Hematopoietic multipotent progenitor cell treated with erythropoietin and hydrocortisone succinate and interleukin-3 and kit ligand, for 15 days (in vitro differentiated cells): Measurements from ENCODE around the gene FARS2.
"Not testable (repeated sequence)": the region's sequence is repeated elsewhere in the genome, so short reads cannot be mapped to it uniquely, and the experiment has no call there.

Source experiments
- DNase-seq: peaks from one replicate; pipeline ENCODE4 v3.0.0-alpha.2; 2015; ENCODE audit warnings: low spot score

Gene FARS2

DNA sequence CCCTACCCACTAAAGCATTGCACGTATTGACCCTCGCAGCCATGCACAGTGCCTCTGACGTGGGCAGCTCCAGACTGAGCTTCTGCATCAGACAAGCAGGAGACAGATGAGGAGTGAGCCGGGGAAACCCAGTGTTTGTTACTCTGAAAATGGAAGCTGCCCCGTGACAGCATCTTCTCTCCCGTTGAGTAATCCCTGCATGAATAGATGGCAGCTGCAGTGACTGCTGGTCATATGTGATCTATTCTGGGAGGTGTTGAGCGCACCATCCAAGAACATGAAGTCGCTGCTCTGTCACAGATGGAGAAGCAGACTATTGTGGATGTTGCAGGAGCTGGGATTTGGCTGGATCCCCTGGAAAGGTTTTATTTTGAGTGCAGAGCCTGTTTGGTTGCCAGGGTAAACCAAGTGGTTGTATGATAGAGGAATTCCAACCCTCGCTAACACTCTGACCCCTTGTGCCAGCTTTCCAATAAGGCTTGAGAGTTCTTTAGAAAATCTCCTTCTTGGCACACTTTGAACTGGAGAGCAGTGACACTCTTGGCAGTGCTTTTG lies 503.2 kb downstream of the FARS2 start:
- DNase-seq: no peak

DNA sequence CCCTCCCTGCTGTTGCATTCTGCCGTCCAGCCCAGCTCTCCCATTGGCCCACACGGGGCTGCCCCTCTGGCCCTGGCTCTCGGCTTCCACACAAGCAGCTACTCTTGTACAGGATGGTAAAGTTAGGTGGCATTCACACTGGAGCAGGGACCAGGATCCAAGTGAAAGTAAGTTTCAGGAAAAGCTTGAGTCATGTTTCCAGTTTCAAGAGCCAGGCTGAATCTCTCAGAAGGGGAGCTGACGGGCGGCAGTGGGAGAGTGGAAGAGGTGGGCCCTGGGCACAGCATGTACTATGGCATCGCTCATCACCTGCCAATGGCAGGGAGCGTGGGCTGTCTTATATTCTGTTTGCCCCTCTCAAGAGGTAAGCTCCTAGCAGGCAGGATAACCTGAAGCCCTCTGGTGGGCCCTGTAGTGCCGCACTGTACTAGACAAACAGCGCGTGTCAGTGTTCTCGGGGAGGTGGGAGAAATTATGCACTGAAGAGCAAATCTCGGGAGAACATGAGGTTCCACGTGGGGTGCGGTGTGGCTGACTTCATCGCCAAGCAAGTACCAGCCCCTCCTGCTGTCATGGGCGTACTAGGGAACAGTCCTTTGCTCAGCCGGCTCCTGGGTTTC lies 503.9 kb downstream of the FARS2 start:
- no peak for DNase-seq

GRCh38 chr6:5766260-5766659 lies 504.9 kb downstream of the FARS2 start:
- no peak for DNase-seq

GRCh38 chr6:5767471-5767870 lies 506.2 kb downstream of the FARS2 start:
- DNase-seq: no peak

DNA sequence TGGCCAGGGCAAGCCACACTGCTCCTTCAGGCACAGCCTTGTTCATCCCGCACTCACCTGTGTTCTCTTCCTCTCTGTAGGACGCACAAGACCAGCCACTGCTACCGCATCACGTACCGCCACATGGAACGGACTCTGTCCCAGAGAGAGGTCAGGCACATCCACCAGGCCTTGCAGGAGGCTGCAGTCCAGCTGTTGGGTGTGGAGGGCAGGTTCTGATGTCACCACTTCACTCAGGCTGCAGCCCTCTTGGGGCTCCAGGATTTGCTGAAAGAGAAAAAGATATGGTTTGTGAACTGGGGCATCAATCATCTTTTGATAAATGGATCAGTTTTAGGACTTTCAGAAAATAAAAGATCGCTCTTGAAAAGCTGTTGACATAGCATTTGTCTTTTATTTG lies 509.9 kb downstream of the FARS2 start:
- DNase-seq: no peak

- no peak for DNase-seq
Observed at GRCh38 chr6:5771759-5772390, 510.6 kb downstream of the FARS2 start.

DNA sequence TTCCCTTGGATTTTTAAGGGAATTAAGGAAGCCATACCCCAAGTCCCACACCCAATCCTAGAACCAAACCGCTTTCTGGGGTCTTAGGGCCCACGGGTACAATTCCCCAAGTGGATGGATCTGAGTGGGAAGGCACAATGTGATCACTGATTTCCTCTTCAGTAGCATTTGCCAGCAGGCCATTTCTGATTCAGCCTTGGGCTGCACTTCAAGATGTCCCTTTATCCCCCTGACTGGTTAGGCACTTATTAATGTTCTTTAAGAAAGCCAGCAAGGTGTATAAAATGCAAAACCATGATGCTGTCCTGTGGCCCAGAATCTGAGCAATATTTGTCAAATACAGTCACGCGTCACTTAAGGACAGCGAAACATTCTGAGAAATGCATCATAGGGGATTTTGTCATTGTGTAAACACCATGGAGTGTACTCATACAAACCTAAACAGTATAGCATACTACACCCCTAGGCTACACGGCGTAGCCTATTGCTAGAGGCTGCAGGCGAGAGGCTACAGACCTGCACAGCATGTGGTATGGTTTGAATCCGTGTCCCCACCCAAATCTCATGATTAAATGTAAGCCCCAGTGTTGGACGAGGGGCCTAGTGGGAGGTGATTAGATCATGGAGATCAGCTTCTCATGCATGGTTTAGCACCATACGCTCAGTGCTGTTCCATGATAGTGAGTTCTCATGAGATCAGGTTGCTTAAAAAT lies 511.3 kb downstream of the FARS2 start:
- DNase-seq: no peak

DNA sequence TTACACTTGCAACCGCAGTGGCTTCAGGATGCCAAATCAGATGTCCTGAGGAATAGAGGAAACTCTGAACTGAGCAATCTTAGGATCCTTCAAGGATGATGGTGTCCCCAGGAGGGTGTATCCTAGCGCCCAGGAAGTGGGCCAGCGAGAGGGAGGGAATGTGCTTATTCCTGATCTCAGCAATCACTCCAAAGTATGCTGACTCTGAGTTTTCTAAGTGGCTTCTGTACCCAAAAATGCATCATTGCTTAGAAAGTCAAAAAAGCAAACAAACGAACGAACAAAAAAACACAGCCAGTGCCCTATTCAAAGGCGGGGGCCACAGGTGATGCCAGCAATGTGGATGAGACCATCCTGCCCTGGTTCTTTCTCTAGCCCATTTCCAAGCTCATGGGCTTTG lies 514.8 kb downstream of the FARS2 start:
- DNase-seq: no peak

DNA sequence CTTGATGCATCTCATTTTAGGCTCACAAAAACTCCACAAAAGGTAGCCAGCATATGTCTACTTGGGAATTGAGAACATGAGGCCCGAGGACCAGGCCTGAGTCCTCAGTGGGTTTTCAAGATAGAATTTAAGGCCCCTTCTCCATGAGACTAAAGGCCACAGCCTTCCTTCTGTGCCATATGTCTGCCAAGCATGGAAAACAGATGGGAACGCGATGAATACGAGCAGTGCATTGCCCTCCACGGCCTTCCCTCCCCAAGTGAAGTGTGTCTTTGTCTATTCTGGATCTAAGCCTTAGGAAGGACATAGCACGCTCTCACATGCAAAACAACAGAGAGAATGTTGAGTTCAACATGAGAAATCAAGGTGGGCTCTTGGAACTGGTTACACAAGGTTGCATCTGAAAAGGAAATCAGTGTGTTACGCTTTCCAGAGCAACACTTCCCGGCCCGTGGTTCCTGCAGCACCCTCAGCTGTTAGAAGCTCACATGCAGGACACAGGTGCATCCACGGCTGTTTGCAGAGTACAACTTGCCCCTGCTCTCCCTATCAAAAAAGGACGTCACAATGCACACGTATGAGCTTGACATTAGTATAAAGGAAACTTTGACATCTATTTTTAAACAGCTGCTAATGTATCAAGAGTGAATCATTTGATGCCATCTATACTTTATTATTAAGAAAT lies 515.5 kb downstream of the FARS2 start:
- DNase-seq: no peak

GRCh38 chr6:5778317-5778857 lies 517.1 kb downstream of the FARS2 start:
- DNase-seq: no peak

- DNase-seq: no peak
Observed at GRCh38 chr6:5778906-5779305, 517.6 kb downstream of the FARS2 start.

DNA sequence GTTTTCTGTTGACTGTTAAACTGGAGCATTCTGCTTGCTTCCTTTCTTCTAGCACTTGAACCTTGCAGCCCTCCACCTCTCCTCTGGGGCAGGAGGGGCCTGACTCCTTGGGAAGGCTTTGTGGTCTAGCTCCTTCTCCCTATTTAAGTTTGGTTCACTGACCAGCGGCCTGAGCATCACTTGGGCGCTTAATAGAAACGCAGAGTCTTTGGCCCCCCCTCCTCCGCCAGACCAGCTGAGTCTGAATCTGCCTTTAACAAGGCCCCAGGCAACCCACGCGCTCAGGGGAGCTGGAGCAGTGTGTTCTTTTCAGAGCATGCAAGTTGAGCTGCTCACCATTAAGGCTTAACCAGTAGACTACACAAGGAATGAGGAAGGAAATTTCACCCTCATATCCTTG lies 519.7 kb downstream of the FARS2 start:
- no peak for DNase-seq

- no peak for DNase-seq
Observed at GRCh38 chr6:5781966-5782556, 520.7 kb downstream of the FARS2 start.

- DNase-seq: no peak
Observed at GRCh38 chr6:5782783-5783547, 521.7 kb downstream of the FARS2 start.

DNA sequence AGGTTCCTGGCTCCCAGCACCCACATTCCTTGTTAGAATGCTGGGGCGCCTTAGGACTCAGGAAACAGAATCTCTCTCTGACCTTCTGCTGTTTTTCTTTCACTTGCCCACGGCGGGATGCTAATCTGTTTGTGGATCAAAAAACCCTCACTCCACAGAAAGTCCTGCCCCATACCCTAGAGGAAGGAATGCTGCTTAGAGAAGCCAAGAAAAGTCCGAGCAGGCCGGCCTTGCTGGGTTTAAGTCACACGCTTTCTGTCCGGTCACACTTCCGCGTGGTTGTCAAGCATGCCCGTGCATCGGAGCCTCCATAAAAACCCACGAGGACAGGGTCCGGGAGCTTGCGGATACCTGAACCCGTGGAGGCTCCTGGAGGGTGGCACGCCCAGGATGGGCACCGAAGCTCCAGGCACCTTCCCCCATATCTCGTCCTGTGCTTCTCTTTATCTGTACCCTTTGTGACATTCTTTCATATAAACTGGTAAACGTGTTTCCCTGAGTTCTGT lies 522.3 kb downstream of the FARS2 start:
- DNase-seq: no peak

DNA sequence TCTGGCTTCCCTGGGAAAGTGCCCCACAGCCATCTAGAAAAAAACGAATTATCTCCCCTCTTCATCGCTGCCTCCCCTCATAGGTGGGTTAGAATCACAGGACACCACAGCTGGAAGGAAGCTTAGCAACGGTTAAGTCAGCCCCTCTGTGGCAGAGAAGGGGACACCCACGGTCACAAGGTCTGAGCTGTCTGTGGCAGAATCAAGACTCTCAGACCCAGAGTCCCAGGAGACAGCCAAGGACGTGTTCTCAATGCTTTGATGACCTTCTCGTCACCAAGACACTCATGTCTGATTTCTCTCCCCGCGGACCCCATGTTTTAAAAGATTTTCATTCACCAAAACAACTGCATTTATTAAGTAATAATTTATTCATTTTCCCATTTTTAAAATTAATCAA lies 523.9 kb downstream of the FARS2 start:
- no peak for DNase-seq

DNA sequence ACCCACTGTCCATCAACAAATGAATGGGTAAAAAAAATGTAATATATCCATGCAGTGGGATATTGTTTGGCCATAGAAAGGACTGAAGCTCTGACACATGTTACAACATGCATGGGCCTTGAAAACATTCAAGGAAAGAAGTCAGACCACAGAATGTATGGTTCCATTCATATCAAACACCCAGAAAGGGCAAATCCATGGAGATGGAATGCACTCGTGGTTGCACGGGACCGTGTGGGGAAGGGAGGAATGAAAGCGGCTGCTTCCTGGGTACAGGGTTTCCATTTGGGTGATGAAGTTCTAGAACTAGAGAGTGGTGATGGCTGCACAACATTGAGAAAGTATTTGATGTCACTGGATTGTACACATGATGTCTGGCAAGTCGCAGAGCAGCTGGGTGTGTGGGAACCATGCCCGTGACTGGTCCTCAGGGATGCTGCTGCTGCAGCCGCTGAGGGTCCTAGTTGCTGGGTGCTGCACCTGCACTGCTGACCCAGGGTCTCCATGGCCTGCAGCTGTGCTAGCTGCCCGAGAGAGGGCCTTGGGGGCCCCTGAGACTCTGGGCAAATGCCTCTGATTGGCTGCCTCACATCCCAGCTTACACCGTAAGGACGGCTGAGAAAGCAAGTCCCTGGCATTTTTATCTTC lies 525.1 kb downstream of the FARS2 start:
- no peak for DNase-seq

DNA sequence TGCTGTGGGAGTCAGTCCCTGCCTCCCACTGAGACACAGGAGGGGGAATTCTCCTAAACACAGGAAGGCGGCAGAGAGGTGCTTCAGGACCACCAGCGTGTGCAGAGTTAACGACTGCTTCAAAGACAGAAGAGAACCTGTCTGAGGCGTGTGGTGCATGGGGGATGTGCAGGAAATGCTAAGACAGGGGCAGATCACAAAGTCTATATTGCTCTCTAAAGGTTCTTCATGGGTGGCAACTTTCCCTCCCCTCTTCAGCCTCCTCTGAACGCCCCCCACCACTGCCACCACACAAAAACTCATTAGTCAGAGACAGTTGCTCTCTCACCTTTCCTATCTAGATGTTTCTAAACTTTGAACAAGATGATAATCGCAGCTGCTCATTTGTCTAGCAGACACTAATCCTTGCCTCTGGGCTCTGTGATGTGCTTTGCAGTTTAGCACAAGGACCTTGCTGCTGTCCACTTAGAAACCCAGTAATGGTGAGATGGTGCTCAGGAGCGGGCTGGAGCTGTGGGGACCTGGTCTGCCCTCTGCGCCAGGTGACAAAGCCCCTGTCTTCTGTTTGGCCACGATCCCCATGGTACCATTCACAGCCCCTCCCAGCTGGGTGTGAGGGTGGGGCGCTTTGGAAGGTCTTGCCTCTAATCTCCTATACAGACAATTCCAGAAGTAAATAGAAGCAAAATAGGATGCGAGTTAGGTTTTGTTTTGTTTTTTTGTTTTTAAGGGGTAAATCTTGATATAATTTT lies 525.8 kb downstream of the FARS2 start:
- no peak for DNase-seq

- DNase-seq: not testable (repeated sequence)
Observed at GRCh38 chr6:5789426-5789825, 528.1 kb downstream of the FARS2 start.

GRCh38 chr6:5796555-5796954 lies 535.2 kb downstream of the FARS2 start:
- DNase-seq: not testable (repeated sequence)
